Endothelial cell of hepatic sinusoid (primary cell): ENCODE results near the gene AAK1.
"Not testable (repeated sequence)": the region's sequence is repeated elsewhere in the genome, so short reads cannot be mapped to it uniquely, and the experiment has no call there.

Source experiments
- in situ Hi-C: cut with HindIII; loops from 2 replicates; pipeline ENCODE4 v1.10.0; 2017; ENCODE audit warnings: low sequenced_read_pairs

Gene AAK1

GRCh38 chr2:69628325-69629021 is 15.1 kb downstream of the AAK1 start:
- in situ Hi-C loops = no loop called here

DNA sequence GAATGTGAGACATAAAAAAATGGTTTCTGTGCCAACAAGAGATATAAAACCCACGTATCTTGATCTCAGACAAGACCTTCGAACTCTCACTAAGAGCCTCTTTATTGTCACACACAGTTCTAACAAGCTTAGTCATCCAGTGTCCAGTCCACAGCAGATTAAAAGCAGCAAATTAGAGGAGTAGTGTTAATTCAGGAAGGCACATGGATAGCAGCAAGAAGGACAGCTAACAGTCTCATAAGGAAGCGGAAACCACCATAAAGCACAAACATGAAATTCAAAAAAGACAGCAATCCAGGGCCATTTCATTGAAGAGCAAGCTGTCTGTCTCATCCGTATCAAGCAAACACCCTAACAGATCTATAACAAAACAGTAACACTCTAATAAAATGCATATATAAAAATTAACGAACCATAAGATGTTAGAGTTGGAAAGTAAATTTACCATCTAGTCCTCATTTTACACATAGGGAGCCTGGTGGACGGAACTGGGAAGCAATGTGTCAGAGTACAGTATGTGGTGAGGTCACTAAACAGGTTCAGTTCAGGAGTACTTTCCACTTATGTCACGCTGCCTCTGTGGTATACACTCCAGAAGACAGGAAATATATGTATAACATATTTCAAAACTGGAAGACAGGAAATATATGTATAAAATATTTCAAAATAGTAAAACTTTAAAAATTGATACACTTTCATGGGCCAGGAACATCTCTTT is 18.3 kb downstream of the AAK1 start:
- in situ Hi-C loops = no loop called here

GRCh38 chr2:69624611-69625010 is 18.9 kb downstream of the AAK1 start:
- in situ Hi-C loops = no loop called here

DNA sequence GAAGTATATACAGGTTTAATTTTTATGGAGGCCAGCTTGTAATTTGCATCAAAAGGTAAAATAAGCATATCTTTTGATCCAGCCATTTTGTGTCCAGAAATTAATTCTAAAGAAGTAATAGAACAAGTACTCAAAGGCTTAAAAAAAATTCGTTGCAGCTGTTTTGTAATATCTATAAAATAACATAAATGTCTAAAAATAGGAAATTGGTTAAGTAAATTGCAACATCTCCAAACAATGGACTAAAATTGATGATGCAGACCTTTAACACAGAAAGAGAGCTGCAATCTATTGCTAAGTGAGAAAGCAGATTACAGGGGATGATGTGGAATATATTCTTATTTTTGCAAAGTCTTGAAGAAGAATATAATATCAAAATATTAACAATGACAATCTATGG is 19.4 kb downstream of the AAK1 start:
- in situ Hi-C loops = no loop called here

- in situ Hi-C loops = no loop called here
These were observed 20.3 kb downstream of the AAK1 start for GRCh38 chr2:69623236-69623635.

- in situ Hi-C loops = not testable (repeated sequence)
These were observed 20.7 kb downstream of the AAK1 start for GRCh38 chr2:69622805-69623204.

GRCh38 chr2:69622017-69622540 is 21.5 kb downstream of the AAK1 start:
- in situ Hi-C loops = not testable (repeated sequence)

GRCh38 chr2:69621440-69621839 is 22.1 kb downstream of the AAK1 start:
- in situ Hi-C loops = no loop called here

DNA sequence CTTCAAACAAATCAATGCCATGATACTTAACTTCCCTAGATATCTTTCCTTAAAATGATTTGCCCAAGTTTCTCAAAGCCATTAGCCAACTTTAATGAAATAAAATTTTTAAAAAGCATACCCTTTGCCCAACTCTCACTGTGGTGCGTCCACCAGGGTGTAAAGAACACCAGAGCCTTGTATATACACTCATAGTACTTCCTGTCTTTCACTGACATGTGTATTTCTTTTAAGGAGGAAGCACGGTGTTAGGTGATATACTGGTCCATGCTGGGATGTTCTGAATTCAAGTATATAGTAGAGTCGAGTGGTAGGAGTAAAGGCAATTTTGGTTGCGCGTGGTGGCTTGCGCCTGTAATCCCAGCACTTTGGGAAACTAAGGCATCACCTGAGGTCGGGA is 22.7 kb downstream of the AAK1 start:
- in situ Hi-C loops = no loop called here

- in situ Hi-C loops = no loop called here
These were observed 23.8 kb downstream of the AAK1 start for GRCh38 chr2:69619725-69620124.

GRCh38 chr2:69618362-69618761 is 25.2 kb downstream of the AAK1 start:
- in situ Hi-C loops = no loop called here

DNA sequence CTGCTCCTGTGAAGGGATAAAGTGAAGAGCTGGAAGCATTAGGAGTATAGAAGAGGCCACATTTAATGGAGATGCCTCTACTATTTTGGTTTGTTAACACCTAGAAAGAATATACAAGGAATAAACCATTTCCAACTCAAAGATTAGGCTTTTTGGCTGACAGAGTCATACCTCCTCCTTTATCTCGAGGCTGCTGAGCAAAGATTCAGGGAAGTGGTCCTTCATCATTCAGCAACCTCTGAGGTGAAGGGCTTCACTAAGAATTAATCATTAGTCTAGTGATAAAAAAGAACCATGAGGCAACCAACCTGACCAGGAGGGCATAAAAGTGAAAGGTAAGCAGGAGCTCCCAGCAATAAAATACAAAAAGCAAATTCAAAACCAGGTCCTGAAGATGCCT is 25.8 kb downstream of the AAK1 start:
- in situ Hi-C loops = no loop called here

GRCh38 chr2:69616755-69617154 is 26.8 kb downstream of the AAK1 start:
- in situ Hi-C loops = no loop called here

DNA sequence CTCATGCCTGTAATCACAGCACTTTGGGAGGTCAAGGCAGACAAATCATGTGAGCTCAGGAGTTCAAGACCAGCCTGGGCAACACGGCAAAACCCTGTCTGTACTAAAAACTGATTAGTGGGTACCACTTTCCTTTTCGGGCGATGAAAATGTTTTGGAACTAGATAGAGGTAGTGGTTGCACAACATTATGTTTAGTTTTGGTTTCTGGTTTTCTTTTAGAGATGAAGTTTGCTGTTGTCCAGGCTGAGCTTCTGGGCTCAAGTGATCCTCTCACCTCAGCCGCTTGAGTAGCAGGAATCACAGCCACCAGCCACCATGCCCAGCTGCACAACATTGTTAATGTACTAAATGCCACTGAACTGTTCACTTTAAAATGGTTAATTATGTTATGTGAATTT is 27.6 kb downstream of the AAK1 start:
- in situ Hi-C loops = no loop called here

GRCh38 chr2:69615078-69615625 is 28.4 kb downstream of the AAK1 start:
- in situ Hi-C loops = no loop called here

- in situ Hi-C loops = no loop called here
These were observed 30.8 kb downstream of the AAK1 start for GRCh38 chr2:69612707-69613106.

DNA sequence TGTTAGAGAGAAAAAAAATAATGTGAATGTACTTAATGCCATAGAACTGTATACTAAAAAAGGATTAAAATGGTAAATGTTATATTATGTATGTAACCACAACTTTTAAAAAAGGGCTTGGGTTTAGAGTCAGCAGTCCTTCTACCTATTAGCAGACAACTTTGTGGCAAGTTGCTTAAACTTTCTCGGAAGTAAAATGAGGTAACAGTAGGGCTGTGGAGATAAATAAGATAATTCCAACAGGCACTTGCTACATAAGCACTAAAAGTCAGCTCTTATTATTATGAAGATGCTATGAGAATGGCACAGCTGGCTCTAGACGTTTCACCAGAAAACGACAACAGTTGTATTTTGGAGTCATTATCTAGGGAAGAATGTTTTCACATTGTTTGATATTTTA is 31.3 kb downstream of the AAK1 start:
- in situ Hi-C loops = no loop called here

DNA sequence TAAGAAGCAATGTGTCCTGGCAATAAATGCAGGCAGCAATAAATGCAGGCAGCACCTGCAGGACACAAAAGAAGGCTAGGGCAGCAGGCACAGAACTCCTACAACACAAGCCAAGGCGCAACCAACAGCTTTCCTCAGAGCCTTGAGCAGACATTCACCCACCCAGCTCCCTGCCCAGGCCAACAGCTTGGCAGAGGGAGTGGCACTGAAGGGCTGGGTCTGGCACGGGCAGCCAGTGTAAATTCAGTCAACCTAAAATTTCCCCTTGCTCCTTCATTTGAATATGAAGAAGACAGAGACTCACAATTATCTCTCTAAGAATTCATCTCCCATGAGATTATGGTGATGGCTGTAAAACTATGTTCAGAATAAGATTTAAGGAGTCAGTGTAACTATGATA is 35.4 kb downstream of the AAK1 start:
- in situ Hi-C loops = no loop called here

- in situ Hi-C loops = not testable (repeated sequence)
These were observed 36.8 kb downstream of the AAK1 start for GRCh38 chr2:69606771-69607170.

DNA sequence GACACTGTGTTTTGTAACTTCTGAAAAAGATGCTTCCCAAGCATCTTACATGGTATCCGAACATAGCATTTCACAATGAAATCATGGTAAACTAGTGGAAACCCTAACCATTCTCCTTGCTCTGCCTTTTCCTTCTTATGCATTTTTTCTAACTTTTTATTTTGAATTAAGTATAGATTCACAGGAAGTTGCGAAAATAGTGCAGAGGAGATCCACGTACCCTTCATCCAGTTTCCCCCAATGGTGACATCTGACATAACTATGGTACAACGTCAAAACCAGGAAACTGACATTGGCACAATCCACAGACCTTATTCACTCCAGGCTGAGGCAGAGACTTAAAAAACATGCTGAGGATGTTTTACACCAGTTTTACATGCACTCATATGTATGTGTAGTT is 38.3 kb downstream of the AAK1 start:
- in situ Hi-C loops = no loop called here

DNA sequence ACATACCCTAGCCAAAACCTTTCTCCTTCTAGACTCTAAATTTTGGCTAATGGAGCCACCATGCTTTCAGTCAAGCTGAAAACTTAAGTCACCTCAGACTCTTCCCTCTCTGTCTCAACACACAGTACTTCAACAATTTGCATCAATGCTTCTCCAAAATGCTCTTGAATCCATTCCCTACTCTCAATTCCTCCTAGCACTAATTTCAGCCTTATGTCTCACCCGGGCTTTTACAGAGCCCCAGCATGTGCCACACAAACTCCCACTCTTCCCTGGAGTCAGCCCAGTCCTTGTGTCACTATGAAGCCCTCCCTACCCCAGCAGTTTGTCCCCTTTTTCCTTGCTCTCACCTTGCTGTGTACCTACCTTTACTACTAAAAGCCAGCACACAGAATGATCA is 38.7 kb downstream of the AAK1 start:
- in situ Hi-C loops = loop anchor here (5.0 kb wide), 1 partner anchor 32 kb away; no protein-coding TSS in a partner anchor
